ENCODE results near the gene PRICKLE3.

PRICKLE3 gene

DNA sequence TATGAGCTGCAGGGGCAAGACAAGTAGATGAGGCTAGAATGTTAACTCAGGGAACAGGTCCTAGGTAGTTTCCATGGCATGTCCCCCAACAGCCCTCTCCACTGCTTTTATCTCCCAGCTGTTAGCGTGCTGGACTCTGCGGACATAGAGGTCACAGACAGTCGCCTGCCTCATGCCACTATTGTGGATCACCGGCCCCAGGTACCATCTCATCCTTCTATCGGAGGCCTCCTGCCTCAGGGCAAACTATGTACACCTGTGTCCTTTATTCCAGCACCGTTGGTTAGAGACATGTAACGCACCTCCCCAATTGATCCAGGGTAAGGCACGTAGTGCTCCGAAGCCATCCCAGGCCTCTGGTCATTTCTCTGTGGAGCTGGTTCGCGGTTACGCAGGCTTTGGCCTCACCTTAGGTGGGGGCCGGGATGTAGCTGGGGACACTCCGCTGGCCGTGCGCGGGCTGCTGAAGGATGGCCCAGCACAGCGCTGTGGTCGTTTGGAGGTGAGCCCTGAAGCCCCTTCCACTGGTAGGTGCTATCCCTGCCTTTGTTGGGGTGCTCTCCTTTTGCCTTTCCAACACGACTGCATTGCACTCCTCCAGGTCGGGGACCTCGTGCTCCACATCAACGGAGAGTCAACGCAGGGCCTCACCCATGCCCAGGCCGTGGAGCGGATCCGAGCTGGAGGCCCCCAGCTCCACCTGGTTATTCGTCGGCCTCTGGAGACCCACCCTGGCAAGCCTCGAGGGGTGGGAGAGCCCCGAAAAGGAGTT is 21.4 kb downstream of the PRICKLE3 start:
- TF ChIP-seq CTCF (IDR thresholded peaks at IDR 0.05; ENCODE audit: low read depth, low read length) = no peak
- no peaks in the 10 kb centered on the region for H3K9me3 ChIP-seq (ENCODE audit: severe bottlenecking)
- H3K27ac ChIP-seq = no peak overlapping the region
- no peak overlapping the region for H3K4me3 ChIP-seq (ENCODE audit: low read depth, low read length)
- DNase-seq = no peak
- no peaks in the 10 kb centered on the region for H3K36me3 ChIP-seq
- peaks cover 3% of the 10 kb centered on the region for H3K27me3 ChIP-seq (ENCODE audit: insufficient read depth, low read depth, severe bottlenecking)

DNA sequence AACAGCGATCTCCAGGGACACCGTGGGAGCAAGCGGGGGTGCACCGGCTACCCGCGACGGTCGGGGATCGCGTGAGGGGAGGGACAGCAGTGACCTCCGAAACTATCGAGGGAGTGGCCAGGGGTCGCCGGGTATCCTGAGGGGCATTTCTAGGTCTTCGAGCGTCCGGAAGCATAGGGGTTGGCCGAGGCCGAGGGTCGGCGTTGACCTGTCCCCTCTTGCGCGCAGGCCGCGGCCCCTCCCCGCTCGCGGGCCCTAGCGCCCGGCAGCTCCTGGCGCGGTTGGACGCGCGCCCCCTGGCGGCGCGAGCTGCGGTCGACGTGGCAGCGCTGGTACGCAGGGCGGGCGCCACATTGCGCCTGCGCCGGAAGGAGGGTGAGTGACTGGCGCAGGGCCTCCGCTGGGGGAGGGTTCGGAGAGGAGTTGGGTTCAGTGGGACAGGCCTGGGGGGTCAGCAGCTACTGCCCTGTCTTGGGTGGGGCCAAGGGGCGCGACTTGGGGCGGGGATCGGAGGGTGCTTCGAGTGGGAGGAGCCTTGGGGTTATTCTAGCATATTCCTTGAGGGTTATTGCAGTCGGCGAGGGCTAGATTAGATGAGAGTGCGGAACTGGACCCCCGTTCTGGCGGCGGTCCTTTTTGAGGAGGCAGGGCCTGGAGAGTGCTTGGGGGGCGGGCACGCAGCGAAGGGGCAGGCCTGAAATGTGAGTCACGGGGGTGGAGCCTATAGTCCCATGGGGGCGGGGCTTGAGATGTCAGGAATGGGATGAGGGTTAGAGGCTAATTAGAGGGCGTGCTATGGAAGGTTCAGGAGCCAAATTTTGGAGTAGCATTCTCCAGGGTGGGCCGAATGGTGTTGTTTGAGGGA is 22.4 kb downstream of the PRICKLE3 start:
- no peaks in the 10 kb centered on the region for H3K9me3 ChIP-seq (ENCODE audit: severe bottlenecking)

GRCh38 chrX:49162620-49163019 is 23.6 kb downstream of the PRICKLE3 start, which contains the start of gene MAGIX:
TSS of gene MAGIX (plus strand) at chrX:49162758. CDS start at chrX:49162890, 132 bp downstream.
- Histone ChIP-seq H3K27me3 (ENCODE audit: insufficient read depth, low read depth, severe bottlenecking) (peaks cover 5% of the 10 kb centered on the region), H3K9me3 (ENCODE audit: severe bottlenecking) (no peaks in the 10 kb centered on the region), H3K36me3 (no peaks in the 10 kb centered on the region), H3K27ac (no peak within 1 kb of the TSS; the same call in 1 of the 2 replicates), H3K4me3 (ENCODE audit: low read depth, low read length) (peak within 1 kb of the TSS; percentile 36)
- TF ChIP-seq CTCF (IDR thresholded peaks at IDR 0.05; ENCODE audit: low read depth, low read length) = no peak
- DNase-seq = no peak

More for the DNA sequence above, 22.4 kb downstream of the PRICKLE3 start:
- Histone ChIP-seq H3K27me3 (ENCODE audit: insufficient read depth, low read depth, severe bottlenecking) (peaks cover 5% of the 10 kb centered on the region), H3K27ac (peak overlapping the region; percentile 66), H3K4me3 (ENCODE audit: low read depth, low read length) (peak overlapping the region; percentile 39), H3K36me3 (no peaks in the 10 kb centered on the region)
- TF ChIP-seq CTCF (IDR thresholded peaks at IDR 0.05; ENCODE audit: low read depth, low read length) = peak; percentile 65
- peak; percentile 82 for DNase-seq

- no peak for DNase-seq
- Histone ChIP-seq H3K27me3 (ENCODE audit: insufficient read depth, low read depth, severe bottlenecking) (peaks cover 5% of the 10 kb centered on the region), H3K36me3 (no peaks in the 10 kb centered on the region), H3K9me3 (ENCODE audit: severe bottlenecking) (no peaks in the 10 kb centered on the region), H3K27ac (no peak overlapping the region), H3K4me3 (ENCODE audit: low read depth, low read length) (no peak overlapping the region)
- no peak for TF ChIP-seq CTCF (IDR thresholded peaks at IDR 0.05; ENCODE audit: low read depth, low read length)
These were observed 24.5 kb downstream of the PRICKLE3 start for GRCh38 chrX:49161632-49162031.

GRCh38 chrX:49160908-49161307 is 25.3 kb downstream of the PRICKLE3 start:
- TF ChIP-seq CTCF (IDR thresholded peaks at IDR 0.05; ENCODE audit: low read depth, low read length) = no peak
- DNase-seq = no peak
- Histone ChIP-seq H3K9me3 (ENCODE audit: severe bottlenecking) (no peaks in the 10 kb centered on the region), H3K27me3 (ENCODE audit: insufficient read depth, low read depth, severe bottlenecking) (peaks cover 5% of the 10 kb centered on the region), H3K27ac (no peak overlapping the region), H3K36me3 (no peaks in the 10 kb centered on the region), H3K4me3 (ENCODE audit: low read depth, low read length) (no peak overlapping the region)
